PFSK-1 (cell line): Measurements from ENCODE around the gene EFCAB11.

Experiments
- FOXP2 ChIP-seq: optimal IDR thresholded peaks from 2 replicates; pipeline ENCODE3; 2011; ENCODE audit warnings: borderline replicate concordance, control low read depth, inconsistent platforms; ENCODE audit not compliant: insufficient read depth; ENCODE audit errors: extremely low read length, extremely low read depth
- POLR2AphosphoS5 ChIP-seq: IDR thresholded peaks from 2 replicates; pipeline ENCODE4 v1.6.1; 2012; ENCODE audit warnings: low read depth, mild to moderate bottlenecking, control low read depth, low read length, moderate library complexity
- SIN3A ChIP-seq: IDR thresholded peaks from 2 replicates; pipeline ENCODE4 v1.6.1; 2012; ENCODE audit warnings: mild to moderate bottlenecking, low read length, moderate library complexity, borderline replicate concordance; ENCODE audit not compliant: insufficient read depth
- TAF1 ChIP-seq: IDR thresholded peaks from 2 replicates; pipeline ENCODE4 v1.6.1; 2012; ENCODE audit warnings: low read length, control low read depth, borderline replicate concordance; ENCODE audit not compliant: insufficient read depth
- TF ChIP-seq, protein P1 (sequence below), 2 experiments: IDR thresholded peaks; 2 replicates each; pipeline versions ENCODE4 v1.6.1 to v1.8.0; 2011 to 2012; ENCODE audit warnings: low read depth in 2 of 2, low read length in 2 of 2, control low read depth in 1 of 2, inconsistent platforms in 1 of 2, mild to moderate bottlenecking in 1 of 2, moderate library complexity in 1 of 2; ENCODE audit not compliant: insufficient read depth in 1 of 2

The EFCAB11 gene

DNA sequence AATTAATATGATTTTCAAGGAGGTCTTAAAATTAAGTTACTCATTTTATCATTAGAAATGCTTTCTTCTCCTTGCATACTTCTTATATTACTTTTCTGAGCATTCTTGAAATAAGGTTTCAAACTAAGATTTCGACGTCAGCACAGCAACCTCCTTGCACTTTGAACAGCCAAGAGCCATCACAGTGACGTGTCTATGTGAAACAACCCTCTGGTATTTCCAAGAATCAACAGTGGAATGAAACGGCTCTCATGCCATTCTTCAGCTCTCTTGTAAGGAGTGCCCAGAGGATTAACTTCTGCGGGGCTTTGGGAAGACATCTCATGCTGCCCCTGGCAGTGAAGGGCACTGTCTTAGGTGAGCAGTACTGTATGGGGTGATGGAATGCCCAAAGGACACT lies 109.2 kb downstream of the EFCAB11 start:
- no peak for TF ChIP-seq FOXP2
- TF ChIP-seq, protein P1, sequence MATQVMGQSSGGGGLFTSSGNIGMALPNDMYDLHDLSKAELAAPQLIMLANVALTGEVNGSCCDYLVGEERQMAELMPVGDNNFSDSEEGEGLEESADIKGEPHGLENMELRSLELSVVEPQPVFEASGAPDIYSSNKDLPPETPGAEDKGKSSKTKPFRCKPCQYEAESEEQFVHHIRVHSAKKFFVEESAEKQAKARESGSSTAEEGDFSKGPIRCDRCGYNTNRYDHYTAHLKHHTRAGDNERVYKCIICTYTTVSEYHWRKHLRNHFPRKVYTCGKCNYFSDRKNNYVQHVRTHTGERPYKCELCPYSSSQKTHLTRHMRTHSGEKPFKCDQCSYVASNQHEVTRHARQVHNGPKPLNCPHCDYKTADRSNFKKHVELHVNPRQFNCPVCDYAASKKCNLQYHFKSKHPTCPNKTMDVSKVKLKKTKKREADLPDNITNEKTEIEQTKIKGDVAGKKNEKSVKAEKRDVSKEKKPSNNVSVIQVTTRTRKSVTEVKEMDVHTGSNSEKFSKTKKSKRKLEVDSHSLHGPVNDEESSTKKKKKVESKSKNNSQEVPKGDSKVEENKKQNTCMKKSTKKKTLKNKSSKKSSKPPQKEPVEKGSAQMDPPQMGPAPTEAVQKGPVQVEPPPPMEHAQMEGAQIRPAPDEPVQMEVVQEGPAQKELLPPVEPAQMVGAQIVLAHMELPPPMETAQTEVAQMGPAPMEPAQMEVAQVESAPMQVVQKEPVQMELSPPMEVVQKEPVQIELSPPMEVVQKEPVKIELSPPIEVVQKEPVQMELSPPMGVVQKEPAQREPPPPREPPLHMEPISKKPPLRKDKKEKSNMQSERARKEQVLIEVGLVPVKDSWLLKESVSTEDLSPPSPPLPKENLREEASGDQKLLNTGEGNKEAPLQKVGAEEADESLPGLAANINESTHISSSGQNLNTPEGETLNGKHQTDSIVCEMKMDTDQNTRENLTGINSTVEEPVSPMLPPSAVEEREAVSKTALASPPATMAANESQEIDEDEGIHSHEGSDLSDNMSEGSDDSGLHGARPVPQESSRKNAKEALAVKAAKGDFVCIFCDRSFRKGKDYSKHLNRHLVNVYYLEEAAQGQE (IDR thresholded peaks at IDR 0.05; ENCODE audit: insufficient read depth in 1 of 2, low read depth in 2 of 2, low read length in 2 of 2), result no peak
- no peak for TF ChIP-seq SIN3A
- no peak for TF ChIP-seq POLR2AphosphoS5
- no peak for TF ChIP-seq TAF1

GRCh38 chr14:89844508-89844907 lies 110.0 kb downstream of the EFCAB11 start:
- TF ChIP-seq SIN3A, result no peak
- no peak for TF ChIP-seq POLR2AphosphoS5
- TF ChIP-seq, protein P1 (IDR thresholded peaks at IDR 0.05; ENCODE audit: insufficient read depth in 1 of 2, low read depth in 2 of 2, low read length in 2 of 2), result no peak
- TF ChIP-seq TAF1, result no peak
- no peak for TF ChIP-seq FOXP2

DNA sequence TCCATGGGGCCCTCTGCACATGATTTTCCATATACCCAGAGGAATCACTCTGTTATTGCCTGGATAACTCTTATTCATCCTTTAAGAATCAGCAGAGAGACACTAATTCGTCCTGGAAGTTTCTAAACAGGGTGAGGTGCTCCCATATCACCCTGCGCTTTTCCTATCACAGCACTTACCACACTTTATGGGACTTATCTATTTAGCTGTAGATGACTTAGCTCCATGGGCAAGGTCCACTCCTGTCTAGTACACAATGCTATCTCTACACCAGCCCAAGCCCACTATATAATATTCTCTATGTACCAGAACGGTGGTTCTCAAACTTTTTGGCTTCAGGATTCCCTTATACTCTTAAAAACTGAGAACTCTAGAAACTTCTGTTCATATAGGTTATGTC lies 111.7 kb downstream of the EFCAB11 start:
- TF ChIP-seq POLR2AphosphoS5 (no peak), TAF1 (no peak), SIN3A (no peak), FOXP2 (no peak)
- TF ChIP-seq, protein P1 (IDR thresholded peaks at IDR 0.05; ENCODE audit: insufficient read depth in 1 of 2, low read depth in 2 of 2, low read length in 2 of 2), result no peak

DNA sequence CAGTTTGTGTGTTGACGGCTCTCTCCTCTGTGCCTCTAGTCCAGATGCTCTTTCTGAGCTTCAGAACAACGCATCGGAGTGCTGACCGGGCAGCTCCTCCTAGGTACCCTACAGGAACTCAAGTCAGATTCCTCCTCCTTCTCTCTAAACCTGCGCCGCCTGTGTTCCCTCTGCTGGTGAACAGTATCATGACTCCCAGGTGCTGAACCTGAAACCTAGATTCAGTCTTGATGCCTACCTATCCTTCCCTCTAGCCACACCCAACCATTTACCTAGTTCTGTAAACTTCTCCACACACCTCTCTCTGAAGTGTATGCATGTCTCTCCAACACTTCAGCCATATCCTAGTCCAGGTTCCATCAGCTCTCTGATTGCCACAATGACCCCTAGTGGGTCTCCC lies 112.7 kb downstream of the EFCAB11 start:
- TF ChIP-seq, protein P1 (IDR thresholded peaks at IDR 0.05; ENCODE audit: insufficient read depth in 1 of 2, low read depth in 2 of 2, low read length in 2 of 2), result no peak
- no peak for TF ChIP-seq SIN3A
- no peak for TF ChIP-seq POLR2AphosphoS5

- TF ChIP-seq POLR2AphosphoS5 (no peak), FOXP2 (no peak), TAF1 (no peak), SIN3A (no peak)
- TF ChIP-seq, protein P1 (IDR thresholded peaks at IDR 0.05; ENCODE audit: insufficient read depth in 1 of 2, low read depth in 2 of 2, low read length in 2 of 2), result no peak
Measured at GRCh38 chr14:89836830-89837469, 117.6 kb downstream of the EFCAB11 start.
